HL-60/S4 treated with phorbol 12-myristate 13-acetate at 8.2 ng/mL for 4 days and 3 days (cell line): ENCODE results near the gene CHDH.

Experiments used
- in situ Hi-C: fragments of 300-500 bp; cut with MboI; formaldehyde crosslinking; loops from 2 replicates; pipeline ENCODE4 v1.15.0; 2022; ENCODE audit warnings: low sequenced_read_pairs

Gene CHDH

GRCh38 chr3:53850895-53851294 is 4.7 kb upstream of the CHDH start:
- in situ Hi-C loops: no loop called here

GRCh38 chr3:53849916-53850315 is 3.7 kb upstream of the CHDH start:
- in situ Hi-C loops: no loop called here

- in situ Hi-C loops: no loop called here
These were observed 584 bp upstream of the CHDH start for GRCh38 chr3:53846851-53847155.

GRCh38 chr3:53845881-53846133 is 412 bp downstream of the CHDH start:
- in situ Hi-C loops: no loop called here

GRCh38 chr3:53845103-53845880 is 927 bp downstream of the CHDH start:
- in situ Hi-C loops: no loop called here

- in situ Hi-C loops: no loop called here
These were observed 1.7 kb downstream of the CHDH start for GRCh38 chr3:53844262-53845102.

GRCh38 chr3:53843195-53844177 is 2.7 kb downstream of the CHDH start:
- in situ Hi-C loops: no loop called here

GRCh38 chr3:53842436-53843194 is 3.6 kb downstream of the CHDH start:
- in situ Hi-C loops: no loop called here

GRCh38 chr3:53841296-53841695 is 4.9 kb downstream of the CHDH start:
- in situ Hi-C loops: no loop called here

GRCh38 chr3:53837331-53837730 is 8.9 kb downstream of the CHDH start:
- in situ Hi-C loops: no loop called here

- in situ Hi-C loops: no loop called here
These were observed 9.9 kb downstream of the CHDH start for GRCh38 chr3:53836084-53836872.

GRCh38 chr3:53835257-53835656 is 11.0 kb downstream of the CHDH start:
- in situ Hi-C loops: no loop called here

GRCh38 chr3:53834429-53835095 is 11.7 kb downstream of the CHDH start:
- in situ Hi-C loops: no loop called here

- in situ Hi-C loops: no loop called here
These were observed 12.5 kb downstream of the CHDH start for GRCh38 chr3:53833700-53834099.

GRCh38 chr3:53833053-53833645 is 13.1 kb downstream of the CHDH start:
- in situ Hi-C loops: no loop called here

GRCh38 chr3:53830944-53831343 is 15.3 kb downstream of the CHDH start:
- in situ Hi-C loops: no loop called here

- in situ Hi-C loops: no loop called here
These were observed 16.6 kb downstream of the CHDH start for GRCh38 chr3:53829605-53830004.

GRCh38 chr3:53828581-53828980 is 17.6 kb downstream of the CHDH start:
- in situ Hi-C loops: no loop called here

- in situ Hi-C loops: no loop called here
These were observed 20.2 kb downstream of the CHDH start for GRCh38 chr3:53826048-53826447.
